HepG2 (cell line): ENCODE results near the gene EOLA2. TPM values are rescaled to one million over a fixed set of nuclear protein-coding genes. Genes with fewer than 3 reads are reported as not detected.

Source experiments
- GABPA ChIP-seq, 2 experiments: IDR thresholded peaks; 2 replicates each; pipeline ENCODE4 v1.6.1; 2011 to 2016; ENCODE audit warnings: low read depth in 2 of 2, low read length in 1 of 2, missing biosample characterization in 1 of 2, missing genetic modification characterization in 1 of 2
- GATA4 ChIP-seq: sonication (generic); IDR thresholded peaks from 2 replicates; pipeline ENCODE4 v1.6.1; 2016; ENCODE audit warnings: antibody characterized with exemption, low read depth, borderline replicate concordance
- GMEB1 ChIP-seq: sonication (generic); formaldehyde crosslinking; IDR thresholded peaks from 2 replicates; pipeline ENCODE4 v1.5.1; 2020; ENCODE audit warnings: missing genetic modification reagents, mild to moderate bottlenecking, borderline replicate concordance
- HNRNPLL ChIP-seq: fragments of 200-400 bp; formaldehyde crosslinking; IDR thresholded peaks from 2 replicates; pipeline ENCODE4 v1.6.1; 2017; ENCODE audit warnings: mild to moderate bottlenecking, low read depth, low read length; ENCODE audit not compliant: poor library complexity, severe bottlenecking
- IKZF1 ChIP-seq: fragments of 450-650 bp; IDR thresholded peaks from 2 replicates; pipeline ENCODE4 v1.7.1; 2016
- JUN ChIP-seq: sonication (generic); formaldehyde crosslinking; IDR thresholded peaks from 2 replicates; pipeline ENCODE4 v1.4.0; 2020; ENCODE audit warnings: mild to moderate bottlenecking, missing genetic modification reagents
- MYC ChIP-seq: sonication (generic); formaldehyde crosslinking; IDR thresholded peaks from 2 replicates; pipeline ENCODE4 v1.9.0; 2021; ENCODE audit warnings: missing genetic modification reagents, borderline replicate concordance
- NFE2L1 ChIP-seq: sonication (generic); formaldehyde crosslinking; IDR thresholded peaks from 2 replicates; pipeline ENCODE4 v1.4.0; 2020; ENCODE audit warnings: missing genetic modification reagents, mild to moderate bottlenecking, borderline replicate concordance
- NFE2L2 ChIP-seq: fragments of 150-350 bp; IDR thresholded peaks from 2 replicates; pipeline ENCODE4 v1.6.1; 2014; ENCODE audit warnings: low read length
- NFYC ChIP-seq: IDR thresholded peaks from 2 replicates; pipeline ENCODE4 v1.6.1; 2016; ENCODE audit warnings: missing genetic modification reagents, missing compliant biosample characterization
- PHB2 ChIP-seq: fragments of 450-650 bp; IDR thresholded peaks from 2 replicates; pipeline ENCODE4 v1.6.1; 2018; ENCODE audit not compliant: partially characterized antibody
- RCOR2 ChIP-seq: IDR thresholded peaks from 2 replicates; pipeline ENCODE4 v1.6.1; 2016; ENCODE audit warnings: missing biosample characterization, missing genetic modification reagents
- SALL1 ChIP-seq: sonication (generic); formaldehyde crosslinking; IDR thresholded peaks from 2 replicates; pipeline ENCODE4 v1.8.0; 2022; ENCODE audit warnings: mild to moderate bottlenecking, missing genetic modification reagents
- SP1 ChIP-seq, 2 experiments: fragments of 450-650 bp in 1 of 2; sonication (generic) in 1 of 2; formaldehyde crosslinking in 1 of 2; IDR thresholded peaks; 2 replicates each; pipeline versions ENCODE4 v1.4.0 to v1.6.1; 2016 to 2020; ENCODE audit warnings: missing genetic modification reagents in 1 of 2
- SP4 ChIP-seq: sonication (generic); formaldehyde crosslinking; IDR thresholded peaks from 2 replicates; pipeline ENCODE4 v1.8.1; 2023; ENCODE audit warnings: mild to moderate bottlenecking, missing genetic modification reagents
- SPEN ChIP-seq: sonication (generic); formaldehyde crosslinking; IDR thresholded peaks from 2 replicates; pipeline ENCODE4 v1.5.1; 2020; ENCODE audit warnings: low read depth, mild to moderate bottlenecking, missing genetic modification reagents
- TAF1 ChIP-seq: sonication (generic); formaldehyde crosslinking; IDR thresholded peaks from 2 replicates; pipeline ENCODE4 v1.4.0; 2020; ENCODE audit warnings: missing genetic modification reagents
- TEAD3 ChIP-seq: optimal IDR thresholded peaks from 2 replicates; pipeline ENCODE3; 2016; ENCODE audit warnings: borderline replicate concordance
- THAP11 ChIP-seq: IDR thresholded peaks from 2 replicates; pipeline ENCODE4 v1.6.1; 2016; ENCODE audit warnings: missing biosample characterization, missing genetic modification reagents
- WIZ ChIP-seq: sonication (generic); formaldehyde crosslinking; IDR thresholded peaks from 2 replicates; pipeline ENCODE4 v1.5.1; 2020; ENCODE audit warnings: mild to moderate bottlenecking, missing genetic modification reagents
- ZNF138 ChIP-seq: sonication (generic); formaldehyde crosslinking; IDR thresholded peaks from 2 replicates; pipeline ENCODE4 v1.5.0; 2020; ENCODE audit warnings: mild to moderate bottlenecking, low read depth, missing genetic modification reagents
- ZNF367 ChIP-seq: sonication (generic); formaldehyde crosslinking; IDR thresholded peaks from 2 replicates; pipeline ENCODE4 v1.4.0; 2020; ENCODE audit warnings: missing genetic modification reagents, borderline replicate concordance
- ZNF564 ChIP-seq: sonication (generic); formaldehyde crosslinking; IDR thresholded peaks from 2 replicates; pipeline ENCODE4 v1.8.1; 2023; ENCODE audit warnings: mild to moderate bottlenecking, missing genetic modification reagents
- ZNF720 ChIP-seq: sonication (generic); formaldehyde crosslinking; IDR thresholded peaks from 2 replicates; pipeline ENCODE4 v1.4.0; 2020; ENCODE audit warnings: missing genetic modification reagents
- polyA plus RNA-seq, 8 experiments: library from polyadenylated mRNA; depleted of rRNA in 3 of 8; stranded (reverse) in 7 of 8; unstranded in 1 of 8; fragments of >200 nt; fragmentation: Illumina TruSeq in 4 of 8; extraction: Trizol in 4 of 8; gene quantifications; 2 replicates each; pipeline versions ENCODE4 v1.2.1 to v1.2.3, GENCODE V29; 2011 to 2016; ENCODE audit warnings: low read depth in 4 of 8, missing spikeins in 1 of 8, mixed read lengths in 1 of 8; ENCODE audit not compliant: insufficient read depth in 1 of 8
- total RNA-seq, 5 experiments: library from RNA; depleted of rRNA; stranded (reverse); fragments of >200 nt; fragmentation: Illumina TruSeq; extraction: Trizol; gene quantifications; 2 replicates each; pipeline ENCODE4 v1.2.3, GENCODE V29; 2016; ENCODE audit warnings: low read depth in 1 of 5
- TF ChIP-seq, protein P1 (sequence below): IDR thresholded peaks from 2 replicates; pipeline ENCODE4 v1.6.1; 2012; ENCODE audit warnings: inconsistent platforms
- TF ChIP-seq, protein P2 (sequence below): sonication (generic); formaldehyde crosslinking; IDR thresholded peaks from 2 replicates; pipeline ENCODE4 v1.4.0; 2020; ENCODE audit warnings: low read depth, mild to moderate bottlenecking, missing genetic modification reagents
- TF ChIP-seq, protein P3 (sequence below): IDR thresholded peaks from 2 replicates; pipeline ENCODE4 v1.6.1; 2016; ENCODE audit warnings: missing biosample characterization, missing genetic modification reagents, low read depth
- TF ChIP-seq, protein P4 (sequence below): IDR thresholded peaks from 2 replicates; pipeline ENCODE4 v1.6.1; 2018; ENCODE audit warnings: missing genetic modification reagents, mild to moderate bottlenecking, missing compliant biosample characterization

The EOLA2 gene
- total and polyA plus RNA-seq, 2 of the 13 experiments (the other 11 are each of a cell fraction or from before 2014, with no cell fraction given), result 20.4 to 22.0 TPM

- TF ChIP-seq NFYC (CRISPR knock-in tag) (peak; percentile 68), SP1 (IDR thresholded peaks at IDR 0.05) (no peak), SP1 (CRISPR knock-in tag; IDR thresholded peaks at IDR 0.05) (peak; percentile 58), GMEB1 (CRISPR knock-in tag) (peak; percentile 100), TAF1 (CRISPR knock-in tag) (0 out of 2 replicates have a peak, but pooled peaks have one; percentile 50), JUN (CRISPR knock-in tag) (0 out of 2 replicates have a peak, but pooled peaks have one; percentile 13), ZNF367 (CRISPR knock-in tag) (no peak), ZNF564 (CRISPR knock-in tag) (no peak), ZNF720 (CRISPR knock-in tag) (no peak), GABPA (IDR thresholded peaks at IDR 0.05; ENCODE audit: low read depth, low read length) (peak; percentile 58), GABPA (CRISPR knock-in tag; IDR thresholded peaks at IDR 0.05; ENCODE audit: low read depth) (peak; percentile 85), IKZF1 (no peak), SP4 (CRISPR knock-in tag) (peak; percentile 92), TEAD3 (peak; percentile 62), HNRNPLL (peak; percentile 98), NFE2L2 (no peak), MYC (CRISPR knock-in tag) (peak; percentile 61; the same call in 1 of the 2 replicates), GATA4 (no peak), PHB2 (no peak), WIZ (no peak), THAP11 (CRISPR knock-in tag) (peak; percentile 92), SPEN (peak; percentile 94; the same call in 1 of the 2 replicates), ZNF138 (CRISPR knock-in tag) (no peak), NFE2L1 (CRISPR knock-in tag) (no peak), SALL1 (CRISPR knock-in tag) (peak; percentile 56), RCOR2 (CRISPR knock-in tag) (no peak)
- TF ChIP-seq, protein P1, sequence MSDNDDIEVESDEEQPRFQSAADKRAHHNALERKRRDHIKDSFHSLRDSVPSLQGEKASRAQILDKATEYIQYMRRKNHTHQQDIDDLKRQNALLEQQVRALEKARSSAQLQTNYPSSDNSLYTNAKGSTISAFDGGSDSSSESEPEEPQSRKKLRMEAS, result 0 out of 2 replicates have a peak, but pooled peaks have one; percentile 57
- TF ChIP-seq, protein P2, sequence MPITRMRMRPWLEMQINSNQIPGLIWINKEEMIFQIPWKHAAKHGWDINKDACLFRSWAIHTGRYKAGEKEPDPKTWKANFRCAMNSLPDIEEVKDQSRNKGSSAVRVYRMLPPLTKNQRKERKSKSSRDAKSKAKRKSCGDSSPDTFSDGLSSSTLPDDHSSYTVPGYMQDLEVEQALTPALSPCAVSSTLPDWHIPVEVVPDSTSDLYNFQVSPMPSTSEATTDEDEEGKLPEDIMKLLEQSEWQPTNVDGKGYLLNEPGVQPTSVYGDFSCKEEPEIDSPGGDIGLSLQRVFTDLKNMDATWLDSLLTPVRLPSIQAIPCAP (CRISPR knock-in tag), result no peak
- TF ChIP-seq, protein P3, sequence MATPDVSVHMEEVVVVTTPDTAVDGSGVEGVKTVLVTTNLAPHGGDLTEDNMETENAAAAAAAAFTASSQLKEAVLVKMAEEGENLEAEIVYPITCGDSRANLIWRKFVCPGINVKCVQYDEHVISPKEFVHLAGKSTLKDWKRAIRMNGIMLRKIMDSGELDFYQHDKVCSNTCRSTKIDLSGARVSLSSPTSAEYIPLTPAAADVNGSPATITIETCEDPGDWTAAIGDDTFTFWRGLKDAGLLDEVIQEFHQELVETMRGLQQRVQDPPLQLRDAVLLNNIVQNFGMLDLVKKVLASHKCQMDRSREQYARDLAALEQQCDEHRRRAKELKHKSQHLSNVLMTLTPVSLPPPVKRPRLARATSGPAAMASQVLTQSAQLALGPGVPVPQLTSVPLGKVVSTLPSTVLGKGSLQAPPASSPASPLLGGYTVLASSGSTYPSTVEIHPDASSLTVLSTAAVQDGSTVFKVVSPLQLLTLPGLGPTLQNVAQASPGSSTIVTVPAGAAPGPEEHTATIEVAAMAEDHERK (CRISPR knock-in tag), result peak; percentile 99
- TF ChIP-seq, protein P4, sequence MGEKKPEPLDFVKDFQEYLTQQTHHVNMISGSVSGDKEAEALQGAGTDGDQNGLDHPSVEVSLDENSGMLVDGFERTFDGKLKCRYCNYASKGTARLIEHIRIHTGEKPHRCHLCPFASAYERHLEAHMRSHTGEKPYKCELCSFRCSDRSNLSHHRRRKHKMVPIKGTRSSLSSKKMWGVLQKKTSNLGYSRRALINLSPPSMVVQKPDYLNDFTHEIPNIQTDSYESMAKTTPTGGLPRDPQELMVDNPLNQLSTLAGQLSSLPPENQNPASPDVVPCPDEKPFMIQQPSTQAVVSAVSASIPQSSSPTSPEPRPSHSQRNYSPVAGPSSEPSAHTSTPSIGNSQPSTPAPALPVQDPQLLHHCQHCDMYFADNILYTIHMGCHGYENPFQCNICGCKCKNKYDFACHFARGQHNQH (CRISPR knock-in tag), result 0 out of 2 replicates have a peak, but pooled peaks have one; percentile 24
Observed at GRCh38 chrX:149938427-149938880, at the start of gene EOLA2 (continued).
